DND-41 (cell line): ENCODE data around the gene GUCY1A1.

Experiments used
- EZH2 ChIP-seq: IDR thresholded peaks from 3 replicates; pipeline ENCODE4 v1.6.1; 2012; ENCODE audit warnings: borderline replicate concordance, low read depth, mild to moderate bottlenecking, moderate library complexity, low read length, inconsistent platforms; ENCODE audit not compliant: severe bottlenecking
- TF ChIP-seq, protein P1 (sequence below): IDR thresholded peaks from 2 replicates; pipeline ENCODE4 v1.5.1; 2012; ENCODE audit warnings: borderline replicate concordance, low read length, moderate library complexity, mild to moderate bottlenecking; ENCODE audit not compliant: poor library complexity, severe bottlenecking; ENCODE audit errors: extremely low read depth

DNA sequence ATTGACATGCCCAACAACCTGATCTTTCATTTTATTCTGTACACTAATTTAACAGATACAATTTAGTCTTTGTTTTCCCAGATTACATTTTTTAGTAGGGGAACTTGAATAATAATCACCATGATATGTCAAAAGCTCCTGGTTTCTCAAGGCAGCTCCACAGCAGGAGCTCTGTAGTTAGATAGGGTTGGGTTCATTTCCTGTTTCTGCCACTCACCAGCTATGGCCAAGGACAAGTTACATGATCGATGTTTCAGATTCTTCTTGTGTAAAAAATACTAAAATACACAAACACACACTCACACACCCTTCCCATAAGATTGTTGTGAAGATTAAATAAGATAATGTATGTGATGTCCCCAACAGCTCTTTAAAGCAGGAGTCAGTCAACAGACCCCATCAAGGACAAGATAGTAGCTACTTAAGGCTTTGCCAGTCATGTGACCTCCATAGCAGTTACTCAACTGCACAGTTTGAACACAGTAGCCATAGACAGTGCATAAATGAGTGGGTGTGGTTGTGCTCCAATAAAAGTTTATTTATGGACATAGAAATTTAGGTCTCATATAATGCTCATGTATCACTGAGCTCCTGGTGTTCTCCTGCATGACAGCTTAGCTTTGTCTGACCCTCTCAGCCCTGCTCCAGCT, 18.4 kb downstream of the GUCY1A1 start:
- TF ChIP-seq, protein P1, sequence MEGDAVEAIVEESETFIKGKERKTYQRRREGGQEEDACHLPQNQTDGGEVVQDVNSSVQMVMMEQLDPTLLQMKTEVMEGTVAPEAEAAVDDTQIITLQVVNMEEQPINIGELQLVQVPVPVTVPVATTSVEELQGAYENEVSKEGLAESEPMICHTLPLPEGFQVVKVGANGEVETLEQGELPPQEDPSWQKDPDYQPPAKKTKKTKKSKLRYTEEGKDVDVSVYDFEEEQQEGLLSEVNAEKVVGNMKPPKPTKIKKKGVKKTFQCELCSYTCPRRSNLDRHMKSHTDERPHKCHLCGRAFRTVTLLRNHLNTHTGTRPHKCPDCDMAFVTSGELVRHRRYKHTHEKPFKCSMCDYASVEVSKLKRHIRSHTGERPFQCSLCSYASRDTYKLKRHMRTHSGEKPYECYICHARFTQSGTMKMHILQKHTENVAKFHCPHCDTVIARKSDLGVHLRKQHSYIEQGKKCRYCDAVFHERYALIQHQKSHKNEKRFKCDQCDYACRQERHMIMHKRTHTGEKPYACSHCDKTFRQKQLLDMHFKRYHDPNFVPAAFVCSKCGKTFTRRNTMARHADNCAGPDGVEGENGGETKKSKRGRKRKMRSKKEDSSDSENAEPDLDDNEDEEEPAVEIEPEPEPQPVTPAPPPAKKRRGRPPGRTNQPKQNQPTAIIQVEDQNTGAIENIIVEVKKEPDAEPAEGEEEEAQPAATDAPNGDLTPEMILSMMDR, result no peak
- TF ChIP-seq EZH2, result no peak
